ENCODE data around the gene EXOC2. TPM values are rescaled to one million over a fixed set of nuclear protein-coding genes. Genes with fewer than 3 reads are reported as not detected.

The EXOC2 gene
- polyA plus RNA-seq, 1 donor (not counting 4 experiments of a cell fraction or from before 2014, with no cell fraction given): 28.4 TPM

DNA sequence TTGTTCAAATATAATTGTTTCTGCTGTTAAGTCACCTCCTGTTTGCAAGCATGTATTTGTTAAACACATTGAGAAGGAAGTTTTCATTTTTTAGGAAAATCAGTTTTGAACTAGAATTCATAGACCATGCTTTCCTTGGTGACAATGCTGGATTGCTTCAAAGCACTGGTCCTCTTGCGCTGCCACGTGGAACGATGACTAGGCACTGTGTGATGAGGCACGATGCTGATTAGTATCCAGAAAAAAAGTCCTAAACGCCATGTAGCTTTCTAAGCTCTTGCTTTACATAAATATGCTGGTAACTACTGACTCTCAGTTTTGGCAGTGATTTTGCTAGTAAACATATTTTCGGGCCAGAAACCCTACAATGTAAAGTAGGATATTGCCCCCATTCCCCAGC, 11.1 kb upstream of the EXOC2 start:
- Histone ChIP-seq H3K27me3 (ENCODE audit: control insufficient read depth, extremely low read depth, insufficient read depth, low read length) (no peaks in the 10 kb centered on the region), H3K9me1 (ENCODE audit: control insufficient read depth, extremely low read depth, insufficient read depth, low read length) (no peaks in the 10 kb centered on the region), H3K9me3 (ENCODE audit: control insufficient read depth, low read depth, low read length) (no peaks in the 10 kb centered on the region), H4K20me1 (ENCODE audit: control insufficient read depth, extremely low read depth, insufficient read depth, low read length) (no peaks in the 10 kb centered on the region), H3K79me2 (ENCODE audit: control insufficient read depth, insufficient read depth, low read length) (no peaks in the 10 kb centered on the region), H2AFZ (ENCODE audit: control insufficient read depth, low read length) (no peak overlapping the region), H3K4me3 (ENCODE audit: control insufficient read depth in 2 of 3, extremely low read depth in 1 of 3, insufficient read depth in 2 of 3, low read depth in 1 of 3, low read length in 3 of 3) (no peak overlapping the region), H3K4me2 (ENCODE audit: control insufficient read depth, extremely low read depth, insufficient read depth, low read depth, low read length) (no peak overlapping the region), H3K27ac (ENCODE audit: control insufficient read depth, insufficient read depth, low read length) (no peak overlapping the region), H3K4me1 (ENCODE audit: control insufficient read depth, extremely low read depth, insufficient read depth, low read length) (no peaks in the 10 kb centered on the region), H3K36me3 (ENCODE audit: control insufficient read depth in 2 of 2, extremely low read depth in 1 of 2, insufficient read depth in 2 of 2, low read length in 2 of 2) (no peaks in the 10 kb centered on the region), H3K9ac (ENCODE audit: control insufficient read depth, extremely low read depth, insufficient read depth, low read length) (no peak overlapping the region)
- dilution Hi-C loops (cut with MboI; ENCODE audit: extremely low pct_ligation_motif_present, low sequenced_read_pairs): no loop called here
- FAIRE-seq (no peak), DNase-seq (ENCODE audit: low read depth, low spot score) (no peak)
- TF ChIP-seq EZH2 (IDR thresholded peaks at IDR 0.05; ENCODE audit: low read length): no peak
- TF ChIP-seq, protein P1, sequence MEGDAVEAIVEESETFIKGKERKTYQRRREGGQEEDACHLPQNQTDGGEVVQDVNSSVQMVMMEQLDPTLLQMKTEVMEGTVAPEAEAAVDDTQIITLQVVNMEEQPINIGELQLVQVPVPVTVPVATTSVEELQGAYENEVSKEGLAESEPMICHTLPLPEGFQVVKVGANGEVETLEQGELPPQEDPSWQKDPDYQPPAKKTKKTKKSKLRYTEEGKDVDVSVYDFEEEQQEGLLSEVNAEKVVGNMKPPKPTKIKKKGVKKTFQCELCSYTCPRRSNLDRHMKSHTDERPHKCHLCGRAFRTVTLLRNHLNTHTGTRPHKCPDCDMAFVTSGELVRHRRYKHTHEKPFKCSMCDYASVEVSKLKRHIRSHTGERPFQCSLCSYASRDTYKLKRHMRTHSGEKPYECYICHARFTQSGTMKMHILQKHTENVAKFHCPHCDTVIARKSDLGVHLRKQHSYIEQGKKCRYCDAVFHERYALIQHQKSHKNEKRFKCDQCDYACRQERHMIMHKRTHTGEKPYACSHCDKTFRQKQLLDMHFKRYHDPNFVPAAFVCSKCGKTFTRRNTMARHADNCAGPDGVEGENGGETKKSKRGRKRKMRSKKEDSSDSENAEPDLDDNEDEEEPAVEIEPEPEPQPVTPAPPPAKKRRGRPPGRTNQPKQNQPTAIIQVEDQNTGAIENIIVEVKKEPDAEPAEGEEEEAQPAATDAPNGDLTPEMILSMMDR (optimal IDR thresholded peaks at IDR 0.05 in 1 of 3, IDR thresholded peaks at IDR 0.05 in 1 of 3, conservative IDR thresholded peaks at IDR 0.05 in 1 of 3; ENCODE audit: extremely low read depth in 1 of 3, insufficient read depth in 2 of 3, low read length in 3 of 3): no peak

DNA sequence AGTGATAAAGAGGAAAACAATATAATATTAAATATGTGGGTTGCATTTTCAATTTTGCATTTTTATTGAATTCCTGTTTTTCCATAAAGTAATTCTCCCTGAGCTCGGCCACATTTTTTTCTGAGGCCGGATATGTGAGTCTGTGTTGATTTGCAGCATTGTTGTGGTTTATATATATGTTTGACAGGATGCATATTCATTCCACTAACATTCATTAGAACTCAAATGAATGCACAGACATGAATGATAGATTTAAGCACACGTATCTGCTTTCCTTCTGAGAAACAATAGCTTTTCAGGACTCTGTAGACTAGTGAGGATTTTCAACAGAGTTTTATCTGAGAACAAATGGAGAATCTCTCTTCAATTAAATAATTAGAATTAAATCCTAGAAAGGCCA, 10.6 kb upstream of the EXOC2 start:
- no peaks in the 10 kb centered on the region for H3K36me3 ChIP-seq (ENCODE audit: control insufficient read depth in 2 of 2, extremely low read depth in 1 of 2, insufficient read depth in 2 of 2, low read length in 2 of 2)
- H3K4me1 ChIP-seq (ENCODE audit: control insufficient read depth, extremely low read depth, insufficient read depth, low read length): no peaks in the 10 kb centered on the region
- H3K9me1 ChIP-seq (ENCODE audit: control insufficient read depth, extremely low read depth, insufficient read depth, low read length): no peaks in the 10 kb centered on the region
- H3K9ac ChIP-seq (ENCODE audit: control insufficient read depth, extremely low read depth, insufficient read depth, low read length): no peak overlapping the region
- H3K79me2 ChIP-seq (ENCODE audit: control insufficient read depth, insufficient read depth, low read length): no peaks in the 10 kb centered on the region
- FAIRE-seq (no peak), DNase-seq (ENCODE audit: low read depth, low spot score) (no peak)
- H3K9me3 ChIP-seq (ENCODE audit: control insufficient read depth, low read depth, low read length): no peaks in the 10 kb centered on the region
- no peaks in the 10 kb centered on the region for H3K27me3 ChIP-seq (ENCODE audit: control insufficient read depth, extremely low read depth, insufficient read depth, low read length)
- dilution Hi-C loops (cut with MboI; ENCODE audit: extremely low pct_ligation_motif_present, low sequenced_read_pairs): no loop called here
- no peaks in the 10 kb centered on the region for H4K20me1 ChIP-seq (ENCODE audit: control insufficient read depth, extremely low read depth, insufficient read depth, low read length)
- H3K4me3 ChIP-seq (ENCODE audit: control insufficient read depth in 2 of 3, extremely low read depth in 1 of 3, insufficient read depth in 2 of 3, low read depth in 1 of 3, low read length in 3 of 3): no peak overlapping the region
- no peak for TF ChIP-seq EZH2 (IDR thresholded peaks at IDR 0.05; ENCODE audit: low read length)
- TF ChIP-seq, protein P1 (optimal IDR thresholded peaks at IDR 0.05 in 1 of 3, IDR thresholded peaks at IDR 0.05 in 1 of 3, conservative IDR thresholded peaks at IDR 0.05 in 1 of 3; ENCODE audit: extremely low read depth in 1 of 3, insufficient read depth in 2 of 3, low read length in 3 of 3): no peak
- H2AFZ ChIP-seq (ENCODE audit: control insufficient read depth, low read length): no peak overlapping the region
- H3K27ac ChIP-seq (ENCODE audit: control insufficient read depth, insufficient read depth, low read length): no peak overlapping the region
- H3K4me2 ChIP-seq (ENCODE audit: control insufficient read depth, extremely low read depth, insufficient read depth, low read depth, low read length): no peak overlapping the region

Measured in keratinocyte (primary cell).